Raji (cell line): ENCODE measurements around the gene TUBB2A.

Experiments
- POLR2A ChIP-seq: IDR thresholded peaks from 2 replicates; pipeline ENCODE4 v1.6.1; 2011; ENCODE audit warnings: low read depth, low read length, control low read depth; ENCODE audit not compliant: insufficient read depth

TUBB2A gene

GRCh38 chr6:3125815-3126214, 31.5 kb downstream of the TUBB2A start:
- no peak for TF ChIP-seq POLR2A

- no peak for TF ChIP-seq POLR2A
Measured at GRCh38 chr6:3124667-3125066, 32.7 kb downstream of the TUBB2A start.

- no peak for TF ChIP-seq POLR2A
Measured at GRCh38 chr6:3122823-3123182, 34.5 kb downstream of the TUBB2A start.

GRCh38 chr6:3120765-3121089, 36.6 kb downstream of the TUBB2A start:
- TF ChIP-seq POLR2A: no peak

- TF ChIP-seq POLR2A: no peak
Measured at GRCh38 chr6:3119040-3119723, 38.2 kb downstream of the TUBB2A start.

- peak; percentile 96 for TF ChIP-seq POLR2A
Measured at GRCh38 chr6:3118353-3119039, 38.8 kb downstream of the TUBB2A start, which contains the start of gene BPHL. BPHL (plus strand) TSS chr6:3118711; CDS start chr6:3118741, 30 bp downstream.

- TF ChIP-seq POLR2A: no peak
Measured at GRCh38 chr6:3117912-3118352, 39.4 kb downstream of the TUBB2A start.

GRCh38 chr6:3114377-3114776, 43.0 kb downstream of the TUBB2A start:
- TF ChIP-seq POLR2A: no peak

- no peak for TF ChIP-seq POLR2A
Measured at GRCh38 chr6:3109761-3110160, 47.6 kb downstream of the TUBB2A start.

GRCh38 chr6:3108746-3109414, 48.5 kb downstream of the TUBB2A start:
- TF ChIP-seq POLR2A: no peak
